GM21619 (cell line): ENCODE results near the gene ROBO2.
"Not testable (repeated sequence)": the region's sequence is repeated elsewhere in the genome, so short reads cannot be mapped to it uniquely, and the experiment has no call there.

ENCODE experiments used
- ATAC-seq: cut with Tn5 transposase; IDR thresholded peaks from one replicate; pipeline ENCODE4 v1.9.1; 2021; ENCODE audit not compliant: unreplicated experiment

ROBO2 gene

DNA sequence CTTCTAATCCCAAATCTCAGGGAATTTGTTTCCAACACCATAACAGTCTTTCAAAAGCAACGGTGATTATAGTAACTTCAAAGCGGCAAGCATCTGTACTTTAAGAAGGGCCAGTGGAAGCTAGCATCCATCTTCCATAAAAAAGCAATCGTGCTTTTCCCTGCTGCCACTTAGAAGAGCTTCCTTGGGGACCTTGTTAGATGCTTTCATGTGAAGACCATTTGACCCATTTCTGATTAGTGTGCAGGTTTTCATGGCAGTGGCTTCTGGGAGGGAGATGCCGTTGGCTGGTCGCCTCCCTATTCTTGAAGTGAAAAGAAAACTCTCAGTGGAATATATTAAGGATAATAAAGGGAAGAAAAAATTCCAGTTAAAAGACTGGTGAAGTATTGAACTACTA, 354.1 kb downstream of the ROBO2 start:
- no peak for ATAC-seq

DNA sequence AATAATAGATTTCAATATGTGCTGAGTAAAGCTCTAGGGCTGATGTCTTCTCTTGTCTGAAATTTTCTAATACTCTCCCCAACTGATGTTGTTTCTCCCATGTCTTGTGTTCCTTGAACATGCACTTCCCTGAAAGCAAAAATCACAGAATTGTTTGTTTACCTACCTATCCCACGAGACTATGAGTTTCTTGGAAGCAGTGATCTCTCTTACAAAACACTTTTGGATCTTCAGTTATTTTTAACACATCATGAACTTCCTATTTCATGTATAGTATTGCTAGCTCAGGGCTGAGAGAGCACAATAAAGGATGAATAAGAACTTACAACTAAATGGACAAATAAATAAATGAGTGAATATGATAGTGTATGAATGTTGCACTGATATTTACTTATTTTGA, 365.0 kb downstream of the ROBO2 start:
- no peak for ATAC-seq

DNA sequence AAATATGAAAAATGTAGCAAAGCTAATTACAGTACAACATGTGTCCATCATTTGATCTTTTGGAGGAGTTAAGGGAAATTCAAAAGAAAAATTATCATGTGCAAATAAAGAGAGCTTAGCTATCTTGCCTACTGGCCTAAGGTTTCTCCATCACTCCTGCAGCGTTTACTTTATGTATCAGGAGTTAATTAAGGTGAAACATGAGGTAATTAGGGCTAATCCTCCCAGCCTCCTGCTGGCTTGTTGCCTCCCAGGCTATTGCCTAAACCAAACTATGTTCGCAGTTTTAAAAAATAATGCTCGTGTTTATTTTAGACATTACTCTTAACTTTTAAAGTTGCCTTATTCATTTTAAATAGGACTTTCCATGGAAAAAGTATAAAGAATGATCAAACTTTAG, 367.5 kb downstream of the ROBO2 start:
- no peak for ATAC-seq

DNA sequence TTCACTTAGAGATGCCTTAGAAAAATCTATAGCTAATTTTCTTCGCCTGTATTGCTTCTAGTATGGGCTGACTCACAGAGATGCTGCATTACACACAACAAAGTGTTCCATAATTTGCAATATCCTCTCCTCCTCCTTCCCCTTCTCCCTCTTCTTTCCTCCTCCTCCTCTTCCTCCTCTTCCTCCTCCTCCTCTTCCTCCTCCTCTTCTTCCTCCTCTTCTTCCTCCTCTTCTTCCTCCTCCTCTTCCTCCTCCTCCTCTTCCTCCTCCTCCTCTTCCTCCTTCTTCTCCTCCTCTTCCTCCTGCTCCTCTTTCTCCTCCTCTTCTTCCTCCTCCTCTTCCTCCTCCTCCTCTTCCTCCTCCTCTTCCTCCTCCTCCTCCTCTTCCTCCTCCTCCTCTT, 370.4 kb downstream of the ROBO2 start:
- not testable (repeated sequence) for ATAC-seq

DNA sequence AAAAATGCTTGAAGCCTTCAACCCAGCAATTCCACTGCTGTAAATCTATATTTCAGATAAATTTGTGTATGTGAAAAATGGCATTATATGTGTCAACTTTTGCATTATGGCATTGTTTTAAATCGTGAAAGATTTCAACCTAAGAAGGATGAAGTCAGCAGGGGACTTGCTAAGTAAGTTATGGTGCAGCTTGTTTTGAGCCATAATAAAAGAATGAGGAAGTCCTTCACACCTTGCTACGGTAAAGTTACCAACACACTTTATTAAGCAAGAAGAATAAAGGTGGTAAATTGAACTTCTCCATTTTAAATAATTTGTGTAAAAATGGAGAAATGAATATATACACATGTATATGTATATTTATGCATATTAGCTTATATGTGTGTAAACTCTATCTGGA, 371.4 kb downstream of the ROBO2 start:
- no peak for ATAC-seq

DNA sequence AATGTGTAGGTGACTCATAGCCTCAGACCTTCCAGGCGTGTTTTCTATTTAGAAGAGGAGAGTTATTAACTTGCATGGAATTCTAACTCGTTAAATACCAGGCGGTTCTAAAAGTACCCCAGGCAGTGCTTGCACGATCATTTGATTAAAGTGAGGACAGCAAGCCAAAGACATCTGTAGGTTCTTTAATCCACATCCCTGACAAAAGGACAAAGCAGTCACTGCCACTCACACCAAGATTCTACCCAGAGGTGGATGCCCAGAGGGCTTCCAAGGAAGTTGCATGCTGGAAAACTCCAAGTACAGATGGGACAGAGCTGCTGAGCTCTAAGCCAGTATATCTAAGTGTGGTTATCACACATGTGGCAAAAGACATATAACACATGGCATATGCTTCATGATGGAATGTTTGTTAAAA, 372.1 kb downstream of the ROBO2 start:
- ATAC-seq, result no peak

DNA sequence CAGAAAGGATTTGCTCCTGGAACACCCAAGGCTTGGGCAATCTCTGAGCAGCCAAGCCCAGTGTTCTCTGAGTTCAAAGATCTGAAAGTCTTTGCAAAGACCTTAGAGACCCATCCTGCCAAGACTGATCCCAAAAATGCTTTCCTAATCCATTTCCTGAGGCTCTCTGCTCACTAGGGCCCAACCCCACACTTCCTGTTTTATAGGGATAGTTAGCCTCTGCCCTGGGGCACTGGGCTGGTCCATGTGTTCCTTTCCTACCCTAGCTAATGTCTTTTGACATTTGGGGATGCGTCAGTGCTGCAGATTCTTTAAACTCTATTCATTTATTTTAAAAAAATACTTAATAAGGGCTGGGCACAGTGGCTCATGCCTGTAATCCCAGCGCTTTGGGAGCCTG, 372.7 kb downstream of the ROBO2 start:
- ATAC-seq, result no peak

DNA sequence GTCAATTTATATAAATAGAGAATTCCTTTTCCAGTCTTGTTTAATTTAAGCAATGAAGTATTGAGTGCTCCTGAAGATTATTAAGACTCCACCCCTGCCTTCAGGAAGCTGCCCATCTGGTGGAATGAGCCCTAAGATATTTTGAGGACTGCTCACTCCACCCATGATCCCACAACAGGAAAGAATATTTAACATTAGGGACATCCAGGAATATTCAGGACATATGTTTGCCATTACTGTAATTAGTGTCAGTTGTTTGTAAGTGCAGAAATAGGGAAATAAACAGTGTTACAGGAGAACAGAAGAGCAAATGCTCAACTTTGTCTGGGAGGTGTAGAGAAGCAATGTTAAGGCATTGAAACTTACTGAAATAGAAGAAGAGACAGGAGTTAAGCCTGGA, 375.0 kb downstream of the ROBO2 start:
- no peak for ATAC-seq

DNA sequence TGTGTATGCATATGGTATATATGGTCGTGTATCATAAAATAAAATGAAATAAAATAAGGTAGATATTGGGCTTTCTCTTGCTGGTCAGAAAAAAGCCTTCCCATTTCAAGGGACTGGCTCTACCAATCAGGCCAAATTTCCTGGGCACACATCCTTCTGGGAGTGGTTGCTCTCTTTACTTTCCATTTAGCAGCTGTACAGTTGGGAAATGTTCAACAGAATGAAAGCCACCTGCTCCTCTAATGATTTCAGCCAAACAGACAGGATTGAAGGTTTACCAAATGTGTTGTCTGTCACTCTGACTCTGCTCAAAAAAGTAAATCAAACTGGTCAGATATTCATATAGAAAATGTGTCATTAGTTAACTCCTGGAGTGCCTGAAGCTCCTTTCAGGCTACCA, 380.4 kb downstream of the ROBO2 start:
- ATAC-seq, result no peak

DNA sequence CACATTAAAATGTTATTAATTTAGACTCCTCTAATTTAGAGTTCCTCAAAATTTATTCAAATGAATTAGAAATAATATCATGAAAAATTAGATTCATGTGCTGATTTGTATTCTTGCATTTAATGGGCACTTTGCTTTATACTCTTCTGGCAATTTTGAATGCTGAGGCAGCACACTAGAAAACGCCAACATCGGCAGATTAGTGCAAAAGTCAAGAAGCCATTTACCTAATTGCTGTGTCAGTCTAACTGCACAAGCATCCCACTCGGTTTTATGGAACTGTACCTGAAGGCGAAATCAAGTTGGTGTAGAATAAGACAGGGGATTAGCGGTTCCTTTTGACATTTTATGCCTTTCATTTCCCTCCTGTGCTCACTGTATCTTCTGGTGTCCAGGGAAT, 382.0 kb downstream of the ROBO2 start:
- ATAC-seq, result no peak

DNA sequence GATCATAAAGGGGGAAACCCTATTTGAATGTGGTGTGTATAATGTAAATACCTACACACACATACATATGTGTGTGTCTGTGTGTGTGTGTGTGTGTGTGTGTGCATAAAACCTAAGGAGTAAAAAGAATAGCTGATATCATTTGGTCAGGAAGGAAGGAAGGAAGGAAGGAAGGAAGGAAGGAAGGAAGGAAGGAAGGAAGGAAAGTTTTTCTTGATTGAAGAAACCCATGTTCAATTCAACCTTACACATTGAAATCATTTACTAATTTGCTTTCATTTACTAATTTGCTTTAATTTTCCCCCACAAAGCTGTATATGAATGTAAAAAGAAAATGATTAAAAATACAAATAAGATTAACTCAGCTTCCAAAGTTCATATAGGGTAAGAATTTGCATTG, 386.6 kb downstream of the ROBO2 start:
- no peak for ATAC-seq

DNA sequence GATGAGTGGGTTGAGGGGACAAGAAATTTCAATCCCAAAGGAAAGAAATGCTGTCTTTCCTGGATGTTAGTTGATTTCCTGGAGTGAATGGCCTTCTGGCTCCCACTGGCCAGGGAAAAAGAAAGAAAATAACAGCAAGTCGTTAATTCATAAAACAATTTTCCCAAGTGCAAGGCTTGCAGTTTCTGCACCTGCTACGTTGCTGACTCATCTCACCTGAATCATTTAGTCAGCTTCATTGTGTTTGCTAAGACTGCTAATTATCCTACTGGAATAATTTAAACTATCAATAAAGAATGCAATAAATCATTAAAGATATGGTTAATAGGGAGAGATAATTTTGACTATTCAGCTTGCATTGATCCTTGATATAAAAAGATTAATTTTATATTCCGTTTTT, 387.6 kb downstream of the ROBO2 start:
- no peak for ATAC-seq

DNA sequence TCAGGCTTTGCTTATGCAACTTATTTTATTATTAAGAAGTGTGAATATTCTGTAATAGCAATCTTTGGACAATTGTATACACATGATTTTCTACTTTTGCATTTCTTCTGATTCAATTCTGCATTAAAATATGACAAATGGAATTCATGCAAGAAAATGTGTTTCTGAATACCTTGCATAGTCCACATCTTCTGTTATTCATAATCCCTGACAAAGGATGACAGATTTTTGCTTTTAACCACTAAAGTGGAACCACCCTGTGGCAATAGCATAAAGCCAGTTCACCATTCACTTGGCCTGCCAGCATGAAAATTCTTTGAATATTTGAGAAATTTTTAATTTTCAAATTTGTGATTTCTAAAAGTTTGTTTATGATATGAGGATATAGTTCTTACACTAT, 397.0 kb downstream of the ROBO2 start:
- no peak for ATAC-seq

DNA sequence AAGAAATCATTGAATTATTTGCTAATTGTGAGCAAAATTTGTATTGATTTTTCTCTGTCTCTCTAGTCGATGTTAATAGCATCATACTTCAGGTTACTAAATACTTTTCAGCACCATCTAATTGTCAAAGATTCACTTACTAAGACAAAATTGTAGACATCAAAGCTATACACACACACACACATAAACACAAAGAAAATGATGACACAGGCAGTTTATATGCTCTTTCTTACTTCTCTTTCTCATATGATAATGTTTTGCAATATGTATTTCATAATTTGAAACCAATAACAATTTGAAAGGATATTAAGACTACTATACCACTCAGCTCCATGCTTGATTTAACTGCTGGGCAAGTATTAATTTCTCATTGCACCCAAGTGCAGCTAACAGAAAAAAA, 406.2 kb downstream of the ROBO2 start:
- no peak for ATAC-seq

DNA sequence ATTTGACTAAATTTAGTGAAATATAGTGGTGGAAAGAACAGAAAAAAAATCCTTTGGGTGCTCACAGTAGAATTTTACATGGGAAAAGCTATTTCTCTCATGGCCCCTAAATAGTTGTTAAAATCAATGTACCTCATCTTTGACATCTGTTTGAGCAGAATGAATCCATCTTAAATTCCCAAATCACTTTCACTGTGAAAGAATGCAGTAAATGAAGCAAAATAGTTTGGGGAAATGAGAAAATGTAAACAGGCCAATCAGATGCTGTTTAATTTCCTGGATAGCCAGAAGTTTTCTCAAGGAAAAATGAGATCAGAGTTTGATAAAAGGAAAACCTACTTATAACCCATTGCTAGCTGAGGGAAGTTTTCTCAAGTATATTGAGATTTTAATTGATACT, 406.9 kb downstream of the ROBO2 start:
- ATAC-seq, result no peak

DNA sequence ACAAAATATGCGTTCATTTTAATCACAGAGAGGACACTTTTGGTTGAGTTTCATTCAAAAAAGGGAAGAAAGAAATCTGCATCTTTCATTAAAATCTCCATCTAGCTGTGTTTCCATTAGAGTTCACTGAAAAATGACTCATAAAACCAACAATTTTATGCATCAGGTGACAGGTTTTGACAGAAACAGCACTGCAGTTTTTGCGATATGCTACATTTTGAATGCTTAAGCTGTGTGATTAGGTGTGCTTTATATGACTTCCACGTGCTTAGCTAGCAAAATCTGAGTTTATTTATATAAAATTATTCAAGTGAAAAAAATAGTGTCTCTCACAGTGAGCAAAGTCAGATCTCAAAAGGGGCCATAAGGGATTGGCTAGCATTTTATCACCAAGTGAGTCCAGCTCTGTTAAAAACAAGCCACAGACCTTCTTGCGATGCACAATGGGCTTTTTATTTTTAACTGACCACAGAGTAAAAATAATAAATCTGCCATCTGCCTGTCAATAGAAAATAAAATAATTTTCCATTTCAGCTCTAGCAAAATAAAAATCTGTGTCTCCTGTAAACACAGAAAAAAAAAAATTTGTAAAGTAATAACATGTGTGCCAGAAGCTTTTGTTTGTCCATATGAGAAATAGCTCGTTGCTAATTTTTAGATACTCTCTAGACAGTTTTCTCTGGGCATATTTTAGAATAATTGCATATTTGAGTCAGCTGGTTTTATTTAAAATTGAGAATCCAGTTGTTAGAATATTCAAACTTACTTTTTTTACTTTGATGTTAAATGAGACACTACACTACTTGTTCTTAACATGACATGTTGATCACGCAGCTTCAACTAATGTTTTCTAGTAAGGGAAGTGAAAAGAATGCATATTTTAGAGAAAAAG, 409.8 kb downstream of the ROBO2 start:
- no peak for ATAC-seq

DNA sequence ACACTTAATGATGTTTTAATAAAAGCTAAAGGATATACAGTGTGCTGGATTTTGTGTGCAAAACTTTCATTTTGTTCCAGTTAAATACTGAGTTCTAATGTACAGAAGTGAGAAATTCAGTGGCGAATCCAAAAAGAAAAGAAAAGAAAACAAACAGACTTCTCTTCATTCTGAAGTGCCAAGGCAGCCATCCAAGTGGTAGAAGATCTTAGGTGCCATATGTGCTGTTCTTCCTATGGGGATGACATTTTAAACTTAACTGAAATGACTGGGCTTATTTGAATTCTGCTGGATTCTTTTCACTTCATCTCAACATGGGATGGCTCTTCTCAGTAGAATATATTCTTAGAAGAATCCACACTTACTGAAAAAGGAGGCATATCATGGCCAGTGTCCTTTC, 416.5 kb downstream of the ROBO2 start:
- no peak for ATAC-seq

DNA sequence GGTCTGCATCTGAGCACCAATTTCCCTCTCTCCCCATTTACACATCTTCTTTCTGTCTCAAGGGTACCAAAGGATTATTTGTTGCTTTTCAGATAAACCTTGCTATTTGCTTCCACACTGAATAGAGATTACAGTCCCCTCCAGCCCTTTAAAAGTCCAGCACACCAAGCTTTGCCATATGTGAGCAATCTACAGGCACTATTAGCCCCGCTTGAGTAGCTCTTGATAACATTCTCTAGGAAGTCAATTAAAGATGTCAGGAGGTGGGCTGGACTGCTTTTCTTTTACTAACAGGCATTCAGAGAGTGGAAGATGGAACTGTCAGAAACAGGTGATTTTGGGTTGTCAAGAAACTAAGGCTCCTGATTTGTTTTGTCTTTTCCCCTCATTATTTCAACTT, 417.0 kb downstream of the ROBO2 start:
- ATAC-seq, result no peak

DNA sequence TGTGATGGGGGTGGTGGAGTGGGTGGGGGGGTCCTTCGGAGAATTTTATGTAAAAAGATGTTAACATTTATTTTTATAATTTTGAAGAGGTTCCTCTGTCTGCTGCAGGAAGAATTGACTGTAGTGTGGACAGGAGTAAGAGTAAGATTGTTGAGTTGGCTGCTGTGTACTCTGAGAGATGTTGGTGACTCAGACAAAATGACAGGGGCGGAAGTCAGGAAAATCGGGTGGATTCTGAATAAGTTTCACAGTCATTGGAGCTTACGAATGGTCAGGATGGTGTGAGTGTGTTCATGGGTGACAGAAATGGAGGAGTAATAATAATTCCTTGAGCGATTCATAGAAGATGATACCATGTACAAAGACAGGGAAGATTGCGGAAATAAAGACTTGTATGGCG, 420.0 kb downstream of the ROBO2 start:
- no peak for ATAC-seq

DNA sequence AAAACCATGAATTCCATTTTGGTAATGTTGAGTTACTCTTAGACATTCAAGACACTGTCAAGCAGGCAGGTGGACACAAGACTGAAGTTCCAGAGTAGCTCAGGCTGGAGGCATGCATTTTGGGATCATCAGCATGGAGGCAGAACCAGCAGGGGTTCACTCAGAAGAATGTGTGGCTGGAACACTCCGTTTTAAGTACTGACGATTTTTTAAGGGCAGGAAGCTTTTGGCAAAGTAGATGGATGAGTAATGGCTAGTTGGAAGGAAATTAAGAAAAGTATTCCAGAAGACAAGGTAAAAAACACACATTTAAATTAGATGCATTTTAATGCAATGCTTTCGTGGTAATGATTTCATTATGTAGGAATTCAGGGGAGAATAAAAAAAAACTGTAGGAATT, 420.4 kb downstream of the ROBO2 start:
- ATAC-seq, result no peak

DNA sequence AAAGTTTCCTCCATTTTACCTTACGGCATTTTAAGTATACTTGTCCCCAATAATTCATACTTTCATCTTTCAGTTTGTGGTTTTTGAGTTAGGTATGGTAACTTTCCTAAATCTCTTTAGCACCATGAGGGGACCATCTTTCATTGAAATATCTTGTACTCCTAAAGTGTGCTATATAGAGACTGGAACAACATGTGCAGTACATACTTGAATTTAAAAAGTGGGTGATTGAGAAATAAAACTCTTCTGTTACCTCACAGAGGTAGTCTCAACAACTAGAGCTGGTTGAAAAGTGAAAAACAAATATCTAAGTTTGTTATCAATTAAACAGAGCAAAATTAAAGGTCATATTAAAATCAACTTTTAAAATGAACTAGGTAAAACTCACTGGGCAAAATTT, 423.1 kb downstream of the ROBO2 start:
- ATAC-seq, result no peak

DNA sequence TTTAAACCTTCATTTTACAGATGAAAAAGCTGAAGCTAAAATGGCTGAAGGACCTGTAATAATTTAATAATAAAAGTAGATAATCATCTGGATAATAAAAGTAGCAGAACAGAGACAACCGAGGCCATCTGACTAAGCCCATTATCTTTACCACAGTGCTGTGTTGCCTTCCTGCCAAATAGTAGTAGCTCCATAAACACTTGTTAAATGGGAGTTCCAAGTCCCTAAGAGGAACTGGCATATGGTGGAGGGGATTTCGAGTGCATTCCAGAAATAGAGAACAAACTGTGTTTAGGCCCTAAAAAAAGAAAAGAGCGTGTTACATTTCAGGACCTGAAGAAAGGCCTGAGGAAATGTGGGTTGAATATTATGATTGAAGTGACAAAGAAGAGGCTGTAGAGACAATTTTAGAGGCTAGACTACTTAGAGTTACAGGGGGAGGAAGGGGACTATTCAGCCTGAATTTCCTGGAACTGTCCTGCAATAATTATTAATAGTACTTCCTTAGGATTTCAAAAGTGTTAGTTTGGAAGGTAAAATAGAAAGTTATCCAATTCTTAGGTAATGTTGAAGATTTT, 424.3 kb downstream of the ROBO2 start:
- no peak for ATAC-seq
